Peyer's patch (tissue), 4 donors: ENCODE results near the gene EPB41L3.

Experiments used
- CTCF ChIP-seq, 6 experiments: fragments of 450-650 bp in 4 of 6; fragments of 200-600 bp in 2 of 6; sonication (generic) in 1 of 6; IDR thresholded peaks; one replicate each; pipeline ENCODE4 v1.5.1; 2017 to 2019; ENCODE audit warnings: antibody characterized with exemption in 6 of 6, mild to moderate bottlenecking in 3 of 6, moderate library complexity in 1 of 6
- POLR2A ChIP-seq, 2 donors: fragments of 450-650 bp; IDR thresholded peaks; one replicate each; pipeline ENCODE4 v1.5.1; 2017; ENCODE audit warnings: antibody characterized with exemption in 2 of 2, mild to moderate bottlenecking in 2 of 2, moderate library complexity in 2 of 2

GRCh38 chr18:5558851-5559250 lies 15.1 kb upstream of the EPB41L3 start:
- TF ChIP-seq CTCF (IDR thresholded peaks at IDR 0.05) (no peak), POLR2A (IDR thresholded peaks at IDR 0.05) (no peak)
